ENCODE data around the gene POLR2L. TPM values are rescaled to one million over a fixed set of nuclear protein-coding genes. Genes with fewer than 3 reads are reported as not detected.

POLR2L gene
- total and polyA plus RNA-seq, 2 of the 13 experiments (the other 11 are each of a cell fraction or from before 2014, with no cell fraction given) = 104 to 114 TPM

DNA sequence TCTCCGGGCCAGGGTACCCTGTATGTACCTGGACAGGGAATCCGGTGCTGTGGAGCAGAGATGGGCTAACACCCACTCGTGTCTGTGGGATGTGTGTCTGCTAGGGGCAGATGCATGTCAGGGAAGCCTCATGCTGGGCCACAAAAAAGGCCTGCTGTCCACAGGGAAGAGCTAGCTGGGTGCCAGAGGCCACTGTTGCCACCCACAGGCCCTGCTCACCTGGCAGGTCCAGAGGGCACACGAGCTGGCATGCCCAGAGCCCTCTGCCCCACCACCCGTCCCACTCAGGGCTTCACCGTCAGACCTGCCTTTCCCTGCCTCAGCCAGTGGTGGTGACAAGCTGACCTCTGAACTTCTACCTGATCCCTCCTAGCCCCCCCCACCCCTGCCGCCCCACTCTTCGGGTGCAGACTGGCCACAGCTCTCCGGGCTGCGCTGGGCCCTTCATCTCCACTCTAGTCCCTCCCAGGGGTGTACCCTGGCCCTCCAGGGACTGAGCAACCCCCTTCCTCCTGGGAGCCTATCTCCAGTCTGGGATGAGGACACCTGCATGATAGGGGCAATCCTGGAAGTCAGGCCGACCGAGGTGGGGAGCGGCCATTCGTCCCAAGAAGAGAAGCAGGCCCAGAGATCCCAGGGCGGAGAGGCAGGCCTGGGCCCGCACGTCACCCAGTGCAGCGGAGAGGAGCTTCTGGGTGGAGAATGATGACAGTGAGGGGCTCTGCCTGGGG is 45.6 kb downstream of the POLR2L start:
- peak; percentile 30 for DNase-seq (ENCODE audit: low spot score)
- ATAC-seq = peak; percentile 30
- intact Hi-C loops (cut with micrococcal nuclease; ENCODE audit: unreplicated experiment) (no loop called here), in situ Hi-C loops (cut with HindIII; ENCODE audit: extremely low pct_ligation_motif_present, low pct_unique_long_range_greater_than_20kb) (no loop called here)
- Histone ChIP-seq H3K36me3 (replicated peaks in 1 of 2; ENCODE audit: control insufficient read depth in 1 of 2, insufficient read depth in 2 of 2, low read length in 2 of 2) (peaks cover 1 to 4% of the 10 kb centered on the region in 2 experiments; a peak in 1 of 5 replicates), H3K4me1 (ENCODE audit: insufficient read depth, low read length) (no peaks in the 10 kb centered on the region), H3K4me2 (ENCODE audit: low read depth, low read length) (peak overlapping the region; percentile 100), H3K4me3 (replicated peaks in 1 of 3; ENCODE audit: insufficient read depth in 1 of 3, low read depth in 2 of 3, low read length in 3 of 3) (peak overlapping the region; percentile 70 to 97 (median 94)), H3K27me3 (ENCODE audit: control insufficient read depth in 1 of 2, insufficient read depth in 2 of 2, low read length in 2 of 2) (no peaks in the 10 kb centered on the region; a peak in 1 of 5 replicates), H3K9me3 (ENCODE audit: low read length) (no peaks in the 10 kb centered on the region), H3K27ac (ENCODE audit: extremely low read length, insufficient read depth, low read length) (peak overlapping the region; percentile 80), H4K20me1 (ENCODE audit: insufficient read depth, low read length) (no peaks in the 10 kb centered on the region), H2AFZ (ENCODE audit: low read length) (no peak overlapping the region), H3K79me2 (ENCODE audit: insufficient read depth, low read length) (peaks cover 4% of the 10 kb centered on the region), H3K9ac (ENCODE audit: insufficient read depth, low read depth, low read length) (peak overlapping the region; percentile 82)
- BruUV-seq (replicated peaks) = no TSS peak
- FAIRE-seq = no peak
- CTCF ChIA-PET (ENCODE audit: low intra/inter-chr PET ratio, low total read pairs) = no interaction called here
- POLR2A ChIA-PET = interaction anchor here (0.6 to 5.3 kb wide), 17 partner anchors 9 to 261 kb away, joined by 3 to 44 read pairs (median 4); partner anchors contain the start of genes DEAF1, GATD1, PHRF1 and PIDD1
- WGBS (ENCODE audit: low lambda C conversion rate) = 0% methylated on average over 8 of the region's 18 CpGs
- no peak for TF ChIP-seq KLF15 (CRISPR knock-in tag; IDR thresholded peaks at IDR 0.05; ENCODE audit: borderline replicate concordance)
- no peak for TF ChIP-seq ZFP90 (CRISPR knock-in tag; IDR thresholded peaks at IDR 0.05; ENCODE audit: borderline replicate concordance)
- TF ChIP-seq ZBTB37 (CRISPR knock-in tag; IDR thresholded peaks at IDR 0.05) = 0 out of 2 replicates have a peak, but pooled peaks have one; percentile 31
- TF ChIP-seq ZNF329 (CRISPR knock-in tag; IDR thresholded peaks at IDR 0.05; ENCODE audit: low read depth) = no peak
- TF ChIP-seq, protein P1, sequence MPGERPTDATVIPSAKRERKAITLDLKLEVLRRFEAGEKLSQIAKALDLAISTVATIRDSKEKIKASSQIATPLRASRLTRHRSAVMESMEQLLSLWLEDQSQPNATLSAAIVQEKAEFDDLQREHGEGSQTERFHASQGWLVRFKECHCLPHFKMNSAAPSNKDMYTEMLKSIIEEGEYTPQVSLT (CRISPR knock-in tag; IDR thresholded peaks at IDR 0.05; ENCODE audit: borderline replicate concordance, low read depth) = no peak
- 0 out of 2 replicates have a peak, but pooled peaks have one; percentile 56 for TF ChIP-seq ZNF333 (CRISPR knock-in tag; IDR thresholded peaks at IDR 0.05; ENCODE audit: borderline replicate concordance)
- TF ChIP-seq CAMTA2 (CRISPR knock-in tag; IDR thresholded peaks at IDR 0.05; ENCODE audit: borderline replicate concordance) = 0 out of 2 replicates have a peak, but pooled peaks have one; percentile 24
- TF ChIP-seq SMAD1 (CRISPR knock-in tag; IDR thresholded peaks at IDR 0.05; ENCODE audit: borderline replicate concordance, low read depth) = no peak
- no peak for TF ChIP-seq TAF15 (IDR thresholded peaks at IDR 0.05; ENCODE audit: low read depth, low read length, poor library complexity, severe bottlenecking)
- TF ChIP-seq MTERF4 (CRISPR knock-in tag; IDR thresholded peaks at IDR 0.05) = no peak
- TF ChIP-seq ZNF205 (CRISPR knock-in tag; IDR thresholded peaks at IDR 0.05) = no peak
- TF ChIP-seq, protein P2, sequence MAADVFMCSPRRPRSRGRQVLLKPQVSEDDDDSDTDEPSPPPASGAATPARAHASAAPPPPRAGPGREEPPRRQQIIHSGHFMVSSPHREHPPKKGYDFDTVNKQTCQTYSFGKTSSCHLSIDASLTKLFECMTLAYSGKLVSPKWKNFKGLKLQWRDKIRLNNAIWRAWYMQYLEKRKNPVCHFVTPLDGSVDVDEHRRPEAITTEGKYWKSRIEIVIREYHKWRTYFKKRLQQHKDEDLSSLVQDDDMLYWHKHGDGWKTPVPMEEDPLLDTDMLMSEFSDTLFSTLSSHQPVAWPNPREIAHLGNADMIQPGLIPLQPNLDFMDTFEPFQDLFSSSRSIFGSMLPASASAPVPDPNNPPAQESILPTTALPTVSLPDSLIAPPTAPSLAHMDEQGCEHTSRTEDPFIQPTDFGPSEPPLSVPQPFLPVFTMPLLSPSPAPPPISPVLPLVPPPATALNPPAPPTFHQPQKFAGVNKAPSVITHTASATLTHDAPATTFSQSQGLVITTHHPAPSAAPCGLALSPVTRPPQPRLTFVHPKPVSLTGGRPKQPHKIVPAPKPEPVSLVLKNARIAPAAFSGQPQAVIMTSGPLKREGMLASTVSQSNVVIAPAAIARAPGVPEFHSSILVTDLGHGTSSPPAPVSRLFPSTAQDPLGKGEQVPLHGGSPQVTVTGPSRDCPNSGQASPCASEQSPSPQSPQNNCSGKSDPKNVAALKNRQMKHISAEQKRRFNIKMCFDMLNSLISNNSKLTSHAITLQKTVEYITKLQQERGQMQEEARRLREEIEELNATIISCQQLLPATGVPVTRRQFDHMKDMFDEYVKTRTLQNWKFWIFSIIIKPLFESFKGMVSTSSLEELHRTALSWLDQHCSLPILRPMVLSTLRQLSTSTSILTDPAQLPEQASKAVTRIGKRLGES (CRISPR knock-in tag; IDR thresholded peaks at IDR 0.05; ENCODE audit: borderline replicate concordance) = no peak
- TF ChIP-seq KLF11 (CRISPR knock-in tag; IDR thresholded peaks at IDR 0.05) = no peak
- TF ChIP-seq NAIF1 (CRISPR knock-in tag; IDR thresholded peaks at IDR 0.05; ENCODE audit: borderline replicate concordance) = no peak
- 0 out of 2 replicates have a peak, but pooled peaks have one; percentile 23 for TF ChIP-seq ZNF263 (CRISPR knock-in tag; IDR thresholded peaks at IDR 0.05)
- no peak for TF ChIP-seq NFATC3 (CRISPR knock-in tag; IDR thresholded peaks at IDR 0.05)
- TF ChIP-seq TBX2 (CRISPR knock-in tag; IDR thresholded peaks at IDR 0.05; ENCODE audit: borderline replicate concordance) = no peak; the same call in 1 of the 2 replicates
- no peak for TF ChIP-seq ZNF557 (CRISPR knock-in tag; IDR thresholded peaks at IDR 0.05)
